HG03378 (cell line): ENCODE results near the gene CSKMT.
"Not testable (repeated sequence)": the region's sequence is repeated elsewhere in the genome, so short reads cannot be mapped to it uniquely, and the experiment has no call there.

Experiments used
- ATAC-seq: cut with Tn5 transposase; IDR thresholded peaks from one replicate; pipeline ENCODE4 v1.9.1; 2021; ENCODE audit warnings: mild to moderate bottlenecking, moderate library complexity; ENCODE audit not compliant: unreplicated experiment

The CSKMT gene, protein sequence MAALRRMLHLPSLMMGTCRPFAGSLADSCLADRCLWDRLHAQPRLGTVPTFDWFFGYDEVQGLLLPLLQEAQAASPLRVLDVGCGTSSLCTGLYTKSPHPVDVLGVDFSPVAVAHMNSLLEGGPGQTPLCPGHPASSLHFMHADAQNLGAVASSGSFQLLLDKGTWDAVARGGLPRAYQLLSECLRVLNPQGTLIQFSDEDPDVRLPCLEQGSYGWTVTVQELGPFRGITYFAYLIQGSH

DNA sequence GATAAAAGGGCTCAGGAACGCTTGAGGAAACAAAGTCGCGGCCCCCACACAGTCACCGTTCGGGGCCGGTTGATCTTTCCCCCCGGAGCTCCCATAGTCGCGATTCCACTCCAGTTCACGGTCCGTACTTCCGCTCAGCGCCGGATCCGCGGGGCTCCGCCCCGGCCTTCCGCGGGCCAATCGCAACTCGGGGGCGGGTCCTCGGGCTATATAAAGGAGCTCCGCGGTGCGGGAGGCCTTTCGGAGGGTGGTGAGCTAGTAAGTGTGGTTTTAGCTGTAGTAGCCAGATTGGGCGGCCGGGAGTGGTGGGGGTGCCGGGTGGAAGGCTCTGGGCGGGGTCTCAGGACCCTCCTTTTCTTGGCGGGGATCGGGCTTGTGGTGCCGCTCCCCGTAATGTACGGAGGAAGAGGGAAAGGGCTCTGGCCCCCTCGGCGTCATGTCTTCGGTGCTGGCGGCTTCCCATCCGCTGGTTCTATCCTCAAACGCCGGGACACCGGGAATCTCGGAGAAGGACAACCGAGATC lies at the start of gene CSKMT, which contains the start of gene C11orf98:
Gene CSKMT, plus strand, starts transcription at position 238 of the 524 bp plus-strand sequence. CDS start 568 bp downstream, outside the sequence.
Gene C11orf98, minus strand, starts transcription at position 136 of the 524 bp plus-strand sequence. Its CDS starts 41 bp downstream, at position 95.
- ATAC-seq: peak; percentile 75

- no peak for ATAC-seq
Observed at GRCh38 chr11:62615521-62615920, 49.6 kb upstream of the CSKMT start.

GRCh38 chr11:62616957-62617356 lies 48.2 kb upstream of the CSKMT start:
- not testable (repeated sequence) for ATAC-seq

DNA sequence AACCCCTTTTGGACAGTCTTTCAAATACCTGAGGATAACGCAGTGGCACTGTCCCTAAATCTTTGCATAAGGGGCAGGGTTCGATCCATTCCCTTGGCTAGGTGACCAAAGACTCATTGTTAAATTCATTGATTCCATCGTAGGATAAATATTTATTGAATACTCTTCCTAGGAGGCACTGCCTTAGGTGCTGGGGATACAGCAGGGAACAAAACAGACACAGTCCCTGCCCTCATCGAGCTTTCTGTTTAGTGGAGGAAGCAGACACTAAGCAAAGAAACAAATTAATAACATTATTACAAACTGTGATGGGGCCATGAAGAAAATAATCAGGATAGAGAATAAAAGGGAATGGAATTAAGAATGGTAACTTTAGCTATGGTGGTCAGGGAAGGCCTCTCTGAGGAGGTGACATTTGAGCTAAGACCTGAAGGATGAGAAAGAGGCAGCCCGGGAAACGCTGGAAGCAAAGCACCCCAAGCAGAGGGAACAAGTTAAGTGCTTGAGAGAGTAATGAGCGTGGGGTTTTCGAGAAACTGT lies 44.0 kb upstream of the CSKMT start:
- no peak for ATAC-seq

GRCh38 chr11:62621567-62622470 lies 43.3 kb upstream of the CSKMT start, which contains the start of gene B3GAT3:
TSS of gene B3GAT3 (minus strand) at chr11:62621986. CDS start at chr11:62621947, 39 bp downstream.
- ATAC-seq: peak; percentile 87

DNA sequence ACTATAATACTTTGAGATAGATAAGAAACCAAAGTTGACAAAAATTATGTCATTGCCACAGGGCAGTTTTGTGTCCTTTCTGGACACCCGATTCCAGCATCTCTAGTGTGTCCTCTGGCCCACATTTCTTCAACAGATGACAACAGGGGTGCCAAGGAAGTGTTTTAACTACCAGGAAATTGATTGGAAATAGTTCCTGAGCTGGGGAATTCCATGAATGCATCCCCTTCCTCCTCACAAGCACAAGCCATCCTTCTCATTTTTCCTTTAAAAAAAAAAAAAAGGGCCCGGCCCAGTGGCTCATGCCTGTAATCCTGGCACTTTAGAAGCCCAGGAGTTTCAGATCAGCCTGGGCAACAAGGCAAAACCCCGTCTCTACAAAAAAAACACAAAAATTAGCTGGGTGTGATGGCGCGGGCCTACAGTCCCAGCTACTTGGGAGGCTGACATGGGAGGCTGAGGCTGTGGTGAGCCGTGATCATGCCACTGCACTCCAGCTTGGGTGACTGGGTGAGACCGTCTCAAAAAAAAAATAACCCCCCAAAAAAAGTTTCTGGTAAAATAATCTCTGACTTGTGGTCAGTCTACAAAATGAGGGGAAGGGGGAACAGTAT lies 42.5 kb upstream of the CSKMT start:
- ATAC-seq: no peak

- ATAC-seq: no peak
Observed at GRCh38 chr11:62627713-62628112, 37.4 kb upstream of the CSKMT start.

- ATAC-seq: no peak
Observed at GRCh38 chr11:62632492-62632891, 32.6 kb upstream of the CSKMT start.

GRCh38 chr11:62644220-62644619 lies 20.9 kb upstream of the CSKMT start:
- no peak for ATAC-seq

DNA sequence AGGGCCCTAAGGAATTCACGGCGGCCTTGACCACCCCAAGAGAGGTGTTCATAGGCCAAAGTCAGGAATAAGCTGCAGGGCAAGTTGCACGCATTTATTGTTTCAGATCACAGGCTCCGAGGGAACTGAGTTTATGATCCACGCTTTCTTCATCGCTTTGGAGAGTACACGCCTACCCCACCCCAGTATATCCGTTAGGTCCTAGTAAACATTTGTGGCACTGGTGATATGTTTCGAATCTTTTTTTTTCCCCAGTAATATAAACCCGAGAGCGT lies 19.5 kb upstream of the CSKMT start:
- no peak for ATAC-seq

- peak; percentile 78 for ATAC-seq
Observed at GRCh38 chr11:62645946-62646824, 18.9 kb upstream of the CSKMT start, which contains the start of gene GANAB. TSS of gene GANAB (minus strand) at chr11:62646613. CDS start at chr11:62646599, 14 bp downstream.

- ATAC-seq: no peak
Observed at GRCh38 chr11:62646825-62647608, 18.1 kb upstream of the CSKMT start.

- ATAC-seq: no peak
Observed at GRCh38 chr11:62647609-62648005, 17.5 kb upstream of the CSKMT start.

- ATAC-seq: no peak
Observed at GRCh38 chr11:62648185-62648966, 16.7 kb upstream of the CSKMT start.

- no peak for ATAC-seq
Observed at GRCh38 chr11:62648967-62649364, 16.1 kb upstream of the CSKMT start.

DNA sequence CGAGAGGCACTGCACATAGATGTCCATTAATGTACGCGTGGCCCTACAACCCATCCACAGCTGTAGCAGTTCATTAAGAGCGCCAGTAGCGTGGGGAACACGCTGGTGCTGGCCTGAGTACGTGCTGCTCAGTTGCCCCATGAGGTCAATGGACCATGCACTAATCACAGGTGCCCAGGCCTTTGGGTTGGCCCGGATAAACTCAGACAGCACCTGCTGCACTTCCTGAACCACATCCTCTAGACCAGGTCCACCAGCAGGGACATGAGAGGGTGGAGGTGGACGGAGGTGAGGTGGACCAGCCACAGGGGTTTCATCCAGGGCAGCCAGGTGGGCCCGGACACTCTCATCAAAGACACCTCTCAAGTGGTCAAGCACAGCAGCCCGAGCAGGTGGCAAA lies 15.6 kb upstream of the CSKMT start:
- ATAC-seq: no peak

DNA sequence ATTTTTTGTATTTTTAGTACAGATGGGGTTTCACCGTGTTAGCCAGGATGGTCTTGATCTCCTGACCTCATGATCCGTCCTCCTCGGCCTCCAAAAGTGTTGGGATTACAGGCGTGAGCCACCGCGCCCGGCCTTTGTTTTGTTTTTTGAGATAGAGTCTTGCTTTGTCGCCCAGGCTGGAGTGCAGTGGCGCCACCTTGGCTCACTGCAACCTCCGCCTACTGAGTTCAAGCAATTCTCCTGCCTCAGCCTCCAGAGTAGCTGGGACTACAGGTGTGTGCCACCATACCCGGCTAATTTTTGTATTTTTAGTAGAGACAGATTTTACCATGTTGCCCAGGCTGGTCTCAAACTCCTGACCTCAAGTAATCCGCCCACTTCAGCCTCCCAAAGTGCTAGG lies 14.8 kb upstream of the CSKMT start:
- ATAC-seq: not testable (repeated sequence)
